Heart right ventricle (tissue), 16 donors: Measurements from ENCODE around the gene AKT1S1. TPM values are rescaled to one million over a fixed set of nuclear protein-coding genes. Genes with fewer than 3 reads are reported as not detected.

Experiments
- ATAC-seq, 8 donors: fragments of 200-7000 bp; cut with Tn5 transposase; one replicate each; pipeline ENCODE4 v1.9.1; 2020; ENCODE audit warnings: mild to moderate bottlenecking in 8 of 8, moderate library complexity in 8 of 8, moderate number of reproducible peaks in 1 of 8
- DNase-seq, 2 donors: peaks; one replicate each; pipeline ENCODE4 v3.0.0-alpha.2; 2020
- H3K27ac ChIP-seq, 10 donors: fragments of 200-600 bp; sonication (generic) in 2 of 10; one replicate each; pipeline versions ENCODE4 v1.5.0 to v1.8.0; 2020 to 2022; ENCODE audit warnings: mild to moderate bottlenecking in 3 of 10
- H3K27me3 ChIP-seq, 7 donors: fragments of 200-600 bp; one replicate each; pipeline ENCODE4 v1.8.0; 2021 to 2022; ENCODE audit warnings: mild to moderate bottlenecking in 2 of 7
- H3K36me3 ChIP-seq, 9 donors: fragments of 200-600 bp; sonication (generic) in 1 of 9; one replicate each; pipeline versions ENCODE4 v1.5.0 to v1.8.0; 2020 to 2022; ENCODE audit warnings: mild to moderate bottlenecking in 2 of 9
- H3K4me1 ChIP-seq, 9 donors: fragments of 200-600 bp; sonication (generic) in 1 of 9; one replicate each; pipeline versions ENCODE4 v1.5.0 to v1.8.0; 2020 to 2022; ENCODE audit warnings: mild to moderate bottlenecking in 4 of 9
- H3K4me3 ChIP-seq, 10 donors: fragments of 200-600 bp; sonication (generic) in 2 of 10; one replicate each; pipeline versions ENCODE4 v1.5.0 to v1.8.0; 2020 to 2022; ENCODE audit warnings: mild to moderate bottlenecking in 7 of 10, moderate library complexity in 2 of 10
- H3K9me3 ChIP-seq, 11 donors: fragments of 200-600 bp in 10 of 11; sonication (generic) in 2 of 11; one replicate each; pipeline versions ENCODE4 v1.5.0 to v1.8.0; 2013 to 2022; ENCODE audit warnings: mild to moderate bottlenecking in 2 of 11, control low read depth in 1 of 11, moderate library complexity in 1 of 11
- WGBS, 2 donors: extraction: QIAGEN DNeasy Blood & Tissue Kit; methylation state at CpG; one replicate each; pipeline ENCODE4 v1.1.7; 2013; ENCODE audit warnings: inconsistent platforms in 1 of 2; 5-methylcytosine and 5-hydroxymethylcytosine counted together
- intact Hi-C, 10 donors: fragments of 100-400 bp; cut with DNase I; formaldehyde crosslinking; loops; one replicate each; pipeline versions ENCODE4 v1.11.1 to v1.14.2; 2022
- polyA plus RNA-seq, 2 donors: library from polyadenylated mRNA; stranded (reverse); fragments of 200-250 nt; gene quantifications; one replicate each; pipeline ENCODE4 v1.2.3, GENCODE V29; 2013
- total RNA-seq, 10 donors: library from RNA; stranded (reverse); fragmentation: NEBNext Ultra II Directional in 3 of 10; extraction: Animal tissue kit (Norgen Biotek cat#: 25700) in 3 of 10; gene quantifications; one replicate each; pipeline versions ENCODE4 v1.2.1 to v1.2.4, GENCODE V29; 2021 to 2023
- TF ChIP-seq, protein P1 (sequence below), 9 donors: fragments of 200-600 bp; sonication (generic) in 2 of 9; IDR thresholded peaks; one replicate each; pipeline versions ENCODE4 v1.5.0 to v1.8.0; 2021 to 2022; ENCODE audit warnings: antibody characterized with exemption in 9 of 9, mild to moderate bottlenecking in 5 of 9, moderate library complexity in 1 of 9
- donor health status: Arrhythmogenic right ventricular cardiomyopathy.
- donor health status: ischemic (EF 13 %, LVEDD 7.1; RV severe dilation, severe dysfunction).
- donor health status: healthy with polysubstance abuse.
- donor health status: DM: no; HTN: yes; CAD: no.
- donor health status: DM: no; HTN: no; CAD: no.
- donor health status: ischemic (EF 25% LVEDD 6.9; RV normal size, moderate dysfunction).
- donor health status: ischemic (EF 25% LVEDD 5.7; RV mildly dilated, moderate dysfunction).
- donor health status: healthy.
- donor health status: DM: yes; HTN: yes; CAD: no.
- donor health status: Ischemic cardiomyopathy.
- donor health status: ischemic (EF 35%, LVEDD 5.7; RV mildly dilated, moderate dysfunction).
- donor health status: nonischemic (EF 11% LVEDD 7.7; RV severe dilation, severe dysfunction).
- donor health status: DM: yes; HTN: yes; CAD: no.
- donor health status: PGD.
- donor health status: ischemic (EF 29% LVEDD 5.4; RV normal size, mild dysfunction).
- donor health status: nonischemic (EF 23%, LVEDD 6.1; RV moderate dilation, normal function).

The AKT1S1 gene
- total and polyA plus RNA-seq, 12 donors = 26.0 to 51.9 (median 32.8) TPM

DNA sequence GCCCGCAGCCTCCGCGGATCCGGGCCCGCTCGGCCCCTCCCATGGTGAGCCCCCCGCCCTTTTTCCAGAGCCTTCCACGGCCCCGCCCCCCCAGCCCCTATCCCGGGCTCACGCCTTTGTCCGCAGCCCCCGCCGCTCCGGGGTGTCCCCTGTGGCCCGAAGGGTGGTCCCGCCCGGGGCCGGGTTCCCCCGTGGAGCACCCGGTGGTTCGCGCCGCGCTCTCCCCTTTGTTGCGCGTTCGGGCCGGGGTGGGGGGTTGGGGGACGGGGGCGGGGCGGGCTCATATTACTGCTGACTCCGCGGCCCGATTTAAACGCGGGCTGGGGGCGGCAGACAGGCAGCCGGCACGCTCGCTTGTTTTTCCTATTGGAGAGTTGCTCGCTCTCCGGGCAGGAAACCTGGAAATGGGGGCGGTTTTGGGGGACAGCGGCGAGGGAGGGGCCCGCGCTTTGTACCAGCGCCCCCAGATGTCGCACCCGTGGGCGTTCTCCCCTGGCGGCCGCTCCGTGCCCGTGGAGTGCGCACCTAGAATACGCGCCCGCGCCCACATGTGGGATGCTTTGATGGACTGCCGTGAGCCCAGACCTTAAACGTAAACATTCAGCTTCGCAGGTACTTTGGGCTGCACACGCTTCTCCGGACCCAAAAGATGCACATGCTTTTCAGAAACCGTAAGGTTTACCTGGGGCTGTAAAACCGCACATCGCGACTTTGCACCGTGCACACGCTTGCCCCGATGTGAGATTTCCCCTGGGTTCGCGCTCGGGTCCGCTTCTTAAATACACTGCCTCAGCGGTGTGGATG lies 25.5 kb downstream of the AKT1S1 start:
- H3K27ac ChIP-seq = peak overlapping the region; percentile 96 to 100 (median 99)
- H3K36me3 ChIP-seq = peaks cover 0 to 26% (median 8%) of the 10 kb centered on the region in 9 donors
- peaks cover 9 to 49% (median 29%) of the 10 kb centered on the region in 9 donors for H3K4me1 ChIP-seq
- peak overlapping the region; percentile 71 to 100 (median 86) for H3K4me3 ChIP-seq
- TF ChIP-seq, protein P1, sequence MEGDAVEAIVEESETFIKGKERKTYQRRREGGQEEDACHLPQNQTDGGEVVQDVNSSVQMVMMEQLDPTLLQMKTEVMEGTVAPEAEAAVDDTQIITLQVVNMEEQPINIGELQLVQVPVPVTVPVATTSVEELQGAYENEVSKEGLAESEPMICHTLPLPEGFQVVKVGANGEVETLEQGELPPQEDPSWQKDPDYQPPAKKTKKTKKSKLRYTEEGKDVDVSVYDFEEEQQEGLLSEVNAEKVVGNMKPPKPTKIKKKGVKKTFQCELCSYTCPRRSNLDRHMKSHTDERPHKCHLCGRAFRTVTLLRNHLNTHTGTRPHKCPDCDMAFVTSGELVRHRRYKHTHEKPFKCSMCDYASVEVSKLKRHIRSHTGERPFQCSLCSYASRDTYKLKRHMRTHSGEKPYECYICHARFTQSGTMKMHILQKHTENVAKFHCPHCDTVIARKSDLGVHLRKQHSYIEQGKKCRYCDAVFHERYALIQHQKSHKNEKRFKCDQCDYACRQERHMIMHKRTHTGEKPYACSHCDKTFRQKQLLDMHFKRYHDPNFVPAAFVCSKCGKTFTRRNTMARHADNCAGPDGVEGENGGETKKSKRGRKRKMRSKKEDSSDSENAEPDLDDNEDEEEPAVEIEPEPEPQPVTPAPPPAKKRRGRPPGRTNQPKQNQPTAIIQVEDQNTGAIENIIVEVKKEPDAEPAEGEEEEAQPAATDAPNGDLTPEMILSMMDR (IDR thresholded peaks at IDR 0.05) = peak in 1 of 9 donors; percentile 7
- DNase-seq (peak; percentile 45 to 46), ATAC-seq (no peak)
- WGBS, 2 donors = 1 to 2% methylated on average over 66 to 78 of the region's 78 CpGs
- H3K9me3 ChIP-seq = peaks cover 0 to 10% (median 0%) of the 10 kb centered on the region in 11 donors
- intact Hi-C loops = loop anchor here in 6 of 10 donors (2.0 to 5.0 kb wide), 5 partner anchors 25 to 39 kb away; partner anchors contain the start of genes FUZ (in 3 of the 6), MED25 (in 2 of the 6), AKT1S1 (in 1 of the 6) and TBC1D17 (in 1 of the 6)
- H3K27me3 ChIP-seq = no peaks in the 10 kb centered on the region

DNA sequence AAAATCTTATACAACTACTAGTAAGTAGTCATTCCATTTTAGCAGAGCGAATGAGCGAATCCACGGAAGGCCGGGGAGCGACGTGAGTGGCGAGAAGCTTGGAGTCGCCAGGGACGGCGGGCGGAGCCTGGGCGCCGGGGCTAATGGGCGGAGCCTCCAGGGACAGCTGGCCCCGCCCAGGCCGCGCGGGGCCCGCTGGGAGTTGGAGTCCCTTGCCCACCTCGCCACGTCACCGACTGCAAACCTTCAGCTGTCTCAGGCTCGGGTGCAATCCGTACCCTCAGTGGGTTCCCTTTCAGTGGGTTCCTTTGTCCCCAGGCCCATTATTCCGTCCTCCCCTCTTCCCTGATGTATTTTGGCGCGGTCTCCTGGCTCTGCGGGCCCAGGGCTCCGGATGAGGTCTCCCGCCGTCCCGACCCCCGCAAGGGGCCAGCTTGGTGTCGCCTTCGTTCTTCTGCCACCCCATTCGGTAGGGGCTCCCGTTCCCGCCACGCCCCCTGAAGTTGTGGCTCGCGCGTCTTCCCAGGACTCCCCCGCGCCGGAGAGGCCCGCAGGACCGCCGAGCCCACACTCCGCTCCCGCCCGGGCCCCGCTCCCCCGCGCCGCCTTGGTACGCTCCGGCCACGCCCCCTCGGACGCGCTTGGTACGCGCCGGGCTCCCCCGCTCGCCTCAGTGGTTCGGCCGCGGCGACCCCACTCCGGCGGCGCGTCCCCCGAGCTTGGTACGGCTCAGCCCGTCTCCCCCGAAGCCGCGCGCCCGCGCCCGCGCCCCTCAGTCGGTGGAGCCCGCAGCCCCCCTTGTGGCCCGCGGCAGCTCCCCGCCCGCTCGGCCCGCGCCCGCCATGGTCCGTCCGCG lies 26.4 kb downstream of the AKT1S1 start, which contains the start of gene PTOV1:
TSS of gene PTOV1 (plus strand) at position 673 of the 856 bp plus-strand sequence.
- Histone ChIP-seq H3K27me3 (no peaks in the 10 kb centered on the region), H3K27ac (peak within 1 kb of the TSS; percentile 96 to 100 (median 99)), H3K9me3 (peaks cover 0 to 10% (median 0%) of the 10 kb centered on the region in 11 donors), H3K4me3 (peak within 1 kb of the TSS; percentile 71 to 100 (median 86)), H3K4me1 (peaks cover 9 to 49% (median 29%) of the 10 kb centered on the region in 9 donors), H3K36me3 (peaks cover 0 to 16% (median 8%) of the 10 kb centered on the region in 9 donors)
- 1% methylated on average over 82 to 98 of the region's 98 CpGs for WGBS, 2 donors
- intact Hi-C loops = loop anchor here in 6 of 10 donors (2.0 to 5.0 kb wide), 5 partner anchors 26 to 38 kb away; partner anchors contain the start of genes FUZ (in 3 of the 6), MED25 (in 2 of the 6), AKT1S1 (in 1 of the 6) and TBC1D17 (in 1 of the 6)
- ATAC-seq = peak; percentile 94 to 98 (median 96)
- TF ChIP-seq, protein P1 (IDR thresholded peaks at IDR 0.05) = no peak
- peak; percentile 92 to 93 for DNase-seq

DNA sequence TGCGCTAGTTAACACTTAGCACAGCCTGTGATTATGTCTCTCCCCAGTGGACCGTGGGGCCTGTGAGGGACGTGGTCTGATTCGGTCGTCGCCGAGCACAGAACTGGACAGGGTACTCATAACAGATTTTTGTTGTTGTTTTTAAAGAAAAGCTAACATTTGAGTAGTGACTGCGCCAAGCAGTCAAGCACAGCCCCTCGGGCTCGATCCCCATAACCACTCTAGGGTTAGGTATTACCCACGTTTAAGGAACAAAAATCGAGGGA lies 27.0 kb downstream of the AKT1S1 start:
- H3K4me3 ChIP-seq = peak overlapping the region; percentile 71 to 100 (median 86)
- DNase-seq = no peak
- H3K27ac ChIP-seq = peak overlapping the region in 9 of 10 donors; percentile 96 to 100 (median 99)
- peaks cover 9 to 49% (median 29%) of the 10 kb centered on the region in 9 donors for H3K4me1 ChIP-seq
- TF ChIP-seq, protein P1 (IDR thresholded peaks at IDR 0.05) = no peak
- ATAC-seq = peak in 4 of 8 donors; percentile 0 to 9 (median 2)
- H3K36me3 ChIP-seq = peaks cover 0 to 11% (median 7%) of the 10 kb centered on the region in 9 donors
- peaks cover 0 to 10% (median 0%) of the 10 kb centered on the region in 11 donors for H3K9me3 ChIP-seq
- no peaks in the 10 kb centered on the region for H3K27me3 ChIP-seq
- WGBS, 2 donors = 49 to 51% methylated on average over 12 of the region's 12 CpGs
- intact Hi-C loops = loop anchor here in 6 of 10 donors (2.0 to 5.0 kb wide), 5 partner anchors 27 to 38 kb away; partner anchors contain the start of genes FUZ (in 3 of the 6), MED25 (in 2 of the 6), AKT1S1 (in 1 of the 6) and TBC1D17 (in 1 of the 6)
